DMS114 treated with DMSO at 0.1 percent for 48 hours (cell line): ENCODE results near the gene TUT7.
"Not testable (repeated sequence)": the region's sequence is repeated elsewhere in the genome, so short reads cannot be mapped to it uniquely, and the experiment has no call there.

Experiments used
- DNase-seq: peaks from one replicate; lab custom pipeline; 2025; ENCODE audit not compliant: unreplicated experiment; lab: John Stamatoyannopoulos, UW

Gene TUT7

DNA sequence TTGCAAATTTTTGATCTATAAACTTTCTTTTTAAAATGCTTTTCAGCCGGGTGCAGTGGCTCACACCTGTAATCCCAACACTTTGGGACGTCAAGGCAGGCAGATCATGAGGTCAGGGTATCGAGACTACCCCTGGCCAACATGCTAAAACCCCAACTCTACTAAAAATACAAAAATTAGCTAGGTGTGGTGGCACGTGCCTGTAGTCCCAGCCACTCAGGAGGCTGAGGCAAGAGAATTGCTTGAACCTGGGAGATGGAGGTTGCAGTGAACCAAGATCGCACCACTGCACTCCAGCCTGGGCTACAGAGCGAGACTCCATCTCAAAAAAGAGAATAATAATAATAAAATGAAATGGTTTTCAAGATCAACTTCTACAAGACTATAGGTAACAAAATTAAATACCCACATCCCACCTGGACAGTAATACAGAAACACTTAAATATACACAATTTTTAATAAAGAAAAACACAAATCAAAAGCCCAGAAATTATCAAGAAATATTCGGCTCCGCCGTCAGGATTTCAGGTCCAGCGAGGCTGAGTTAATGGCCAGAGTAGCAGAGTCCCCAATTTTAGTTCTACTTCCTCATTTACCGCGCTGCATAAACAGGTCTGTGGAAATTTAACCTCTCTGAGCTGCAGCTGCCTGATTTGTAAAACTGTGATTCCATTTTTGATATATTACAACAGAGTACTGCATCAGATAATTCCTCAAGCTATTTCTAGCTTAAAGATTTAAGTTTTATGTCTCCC is 4.0 kb downstream of the TUT7 start:
- no peak for DNase-seq

DNA sequence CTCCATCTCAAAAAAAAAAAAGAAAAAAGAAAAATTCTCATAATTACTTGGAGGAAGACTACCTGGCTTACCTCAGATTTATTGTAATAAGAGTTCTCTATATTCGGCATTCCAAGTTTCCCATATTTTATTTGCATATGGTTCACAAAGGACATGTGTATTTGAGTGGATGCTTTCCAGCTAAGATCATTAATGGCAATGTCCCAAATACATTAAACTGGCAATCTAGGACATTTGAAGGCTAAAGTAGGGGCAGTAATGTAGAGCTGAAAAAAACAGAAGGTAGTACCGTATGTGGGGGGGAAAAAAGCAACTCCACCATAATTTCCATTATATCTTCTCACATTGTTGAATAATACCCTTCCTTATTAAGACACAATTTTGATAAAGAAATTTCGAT is 4.9 kb downstream of the TUT7 start:
- no peak for DNase-seq

GRCh38 chr9:86347991-86348390 is 6.2 kb downstream of the TUT7 start:
- no peak for DNase-seq

- DNase-seq, result no peak
Measured at GRCh38 chr9:86344818-86345217, 9.4 kb downstream of the TUT7 start.

GRCh38 chr9:86342269-86342668 is 11.9 kb downstream of the TUT7 start:
- no peak for DNase-seq

DNA sequence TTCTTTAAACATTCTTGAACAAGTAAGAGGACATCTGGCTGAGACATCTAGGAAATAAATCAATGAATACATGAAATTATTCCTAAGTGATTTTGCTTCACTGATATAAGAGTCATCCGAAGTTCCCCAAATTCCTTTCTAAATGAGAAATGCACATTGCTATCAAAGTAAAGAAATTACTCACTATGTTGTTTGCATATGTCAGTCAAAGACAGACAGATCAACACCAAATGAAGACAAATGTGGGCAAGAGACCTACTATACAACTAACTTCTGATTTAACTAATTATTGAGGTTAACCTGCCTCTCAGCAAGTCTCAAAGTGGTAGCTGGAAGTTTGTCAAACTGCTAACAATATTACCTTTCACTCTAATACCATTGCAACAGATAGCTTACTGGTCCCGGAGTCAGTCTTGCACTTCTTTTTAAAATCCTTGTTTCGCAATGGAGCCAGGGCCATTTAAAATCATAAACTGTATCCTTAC is 13.2 kb downstream of the TUT7 start:
- DNase-seq, result no peak

- no peak for DNase-seq
Measured at GRCh38 chr9:86340356-86341006, 13.7 kb downstream of the TUT7 start.

DNA sequence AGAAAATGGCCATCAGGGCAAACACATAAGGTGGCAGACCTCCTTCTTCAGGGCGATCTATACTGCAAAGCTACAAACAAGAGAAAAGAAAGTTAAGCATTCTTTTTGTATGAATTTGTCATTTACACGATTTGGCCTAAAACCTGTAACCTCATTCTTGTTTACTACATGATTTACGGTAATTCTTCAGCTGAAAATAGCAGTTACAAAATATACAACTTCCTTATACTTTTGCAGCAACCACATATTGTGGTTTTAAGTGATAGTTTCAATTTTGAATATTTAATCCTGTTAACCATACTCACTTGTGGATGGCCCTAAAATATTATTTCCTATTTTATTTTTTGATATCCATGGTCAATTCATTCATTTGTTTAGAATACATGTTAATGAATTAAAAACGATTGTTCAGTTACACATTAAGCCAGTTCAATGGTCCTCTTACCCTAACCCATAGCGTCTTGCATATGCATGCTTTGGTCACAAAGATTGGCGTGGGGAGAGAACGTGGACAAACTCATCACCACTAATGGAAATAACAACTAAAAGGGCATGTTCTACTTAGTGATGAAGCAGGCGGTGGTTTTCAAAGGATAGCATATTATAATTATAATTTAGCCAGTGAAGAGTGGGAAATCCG is 16.6 kb downstream of the TUT7 start:
- no peak for DNase-seq

GRCh38 chr9:86336058-86336457 is 18.2 kb downstream of the TUT7 start:
- DNase-seq, result no peak

- DNase-seq, result no peak
Measured at GRCh38 chr9:86333651-86334050, 20.6 kb downstream of the TUT7 start.

- no peak for DNase-seq
Measured at GRCh38 chr9:86330186-86330585, 24.0 kb downstream of the TUT7 start.

- no peak for DNase-seq
Measured at GRCh38 chr9:86329649-86330048, 24.6 kb downstream of the TUT7 start.

- DNase-seq, result no peak
Measured at GRCh38 chr9:86328156-86328555, 26.1 kb downstream of the TUT7 start.

DNA sequence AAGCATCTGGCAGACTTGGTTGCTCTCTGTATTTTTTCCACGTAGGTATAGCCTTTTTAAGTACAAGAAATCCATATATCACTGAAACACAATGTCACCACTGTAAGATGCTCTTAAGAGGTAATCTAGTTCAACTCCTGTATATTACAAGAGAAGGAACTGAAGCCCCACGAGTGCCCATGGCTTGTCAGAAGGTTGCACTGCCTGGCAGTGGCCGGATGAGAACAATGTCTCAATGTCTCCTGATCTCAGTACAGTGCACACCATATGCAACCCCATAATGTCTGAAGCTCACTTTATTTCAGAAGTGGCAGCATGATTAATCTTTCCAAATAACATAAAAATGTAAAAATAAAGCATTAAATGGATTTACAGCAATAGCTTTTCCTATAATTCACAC is 27.7 kb downstream of the TUT7 start:
- DNase-seq, result no peak

DNA sequence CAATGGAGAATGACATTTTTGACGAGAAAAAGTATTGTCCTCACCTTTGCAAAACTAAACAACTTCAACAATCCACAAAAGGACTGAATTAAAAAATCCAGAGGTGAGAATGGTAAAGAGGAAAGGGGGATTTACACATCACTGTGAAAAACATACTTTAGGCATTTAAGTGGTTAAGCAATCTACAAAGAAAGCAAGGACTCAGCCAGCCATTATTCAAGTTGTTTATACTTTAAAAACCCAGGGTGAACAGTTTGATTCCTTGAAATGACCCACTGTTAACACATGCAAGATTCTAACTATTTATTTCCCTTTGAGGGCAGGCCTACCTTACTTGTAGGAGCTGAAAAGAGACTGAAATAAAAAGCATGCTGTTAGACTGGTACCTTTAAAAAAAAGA is 29.3 kb downstream of the TUT7 start:
- DNase-seq, result no peak

DNA sequence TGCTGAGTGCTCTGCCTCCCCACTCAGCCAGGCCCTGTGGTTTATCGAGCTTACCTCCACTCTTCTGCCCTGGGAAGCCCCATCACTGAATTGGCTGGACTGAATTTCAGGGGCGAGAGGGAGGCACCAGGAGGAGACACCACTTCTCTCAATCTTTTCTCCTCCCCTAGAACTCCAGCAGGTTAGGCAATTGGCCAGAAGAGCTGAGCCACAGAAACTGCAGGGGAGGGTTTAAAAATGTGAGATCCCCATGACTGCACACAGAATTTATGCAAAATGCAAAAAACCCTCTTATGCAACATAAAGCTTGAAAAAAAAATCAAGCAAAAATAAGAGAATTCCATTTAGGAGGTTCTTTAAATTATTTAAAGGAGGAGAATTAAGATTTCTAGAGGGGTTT is 29.9 kb downstream of the TUT7 start:
- no peak for DNase-seq

DNA sequence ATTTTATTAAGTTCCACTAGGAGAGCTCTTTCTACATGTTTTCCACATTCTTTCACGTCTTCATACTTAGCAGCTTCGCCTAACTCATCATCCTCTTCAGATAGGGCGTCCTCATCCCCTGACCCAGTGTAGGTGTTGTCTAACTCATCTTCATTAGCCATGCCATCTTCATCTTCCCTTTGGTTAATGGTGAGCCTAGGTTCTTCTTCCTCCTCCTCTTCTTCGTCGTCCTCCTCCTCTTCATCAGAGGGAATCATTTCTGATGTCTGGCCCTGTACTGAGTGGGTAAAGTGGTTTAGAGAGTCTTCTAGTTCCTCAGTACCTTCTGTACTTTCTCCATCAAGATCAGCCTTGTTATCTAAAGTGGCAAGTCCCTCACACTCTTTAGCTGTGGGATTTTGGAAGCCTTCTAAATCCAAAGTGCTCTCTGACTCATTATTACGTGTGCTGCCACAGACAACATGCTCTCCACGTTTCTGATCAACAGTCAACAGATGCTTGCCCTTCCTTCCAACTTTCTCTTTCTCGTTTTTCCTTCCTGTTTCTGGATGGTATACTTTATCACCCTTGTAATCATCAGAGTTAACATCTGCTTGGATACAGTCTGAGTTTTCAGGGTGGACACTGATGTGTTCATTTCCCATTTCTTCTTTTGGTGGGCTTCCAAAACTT is 31.1 kb downstream of the TUT7 start:
- no peak for DNase-seq

GRCh38 chr9:86321373-86321772 is 32.8 kb downstream of the TUT7 start:
- no peak for DNase-seq

GRCh38 chr9:86318187-86318586 is 36.0 kb downstream of the TUT7 start:
- no peak for DNase-seq

DNA sequence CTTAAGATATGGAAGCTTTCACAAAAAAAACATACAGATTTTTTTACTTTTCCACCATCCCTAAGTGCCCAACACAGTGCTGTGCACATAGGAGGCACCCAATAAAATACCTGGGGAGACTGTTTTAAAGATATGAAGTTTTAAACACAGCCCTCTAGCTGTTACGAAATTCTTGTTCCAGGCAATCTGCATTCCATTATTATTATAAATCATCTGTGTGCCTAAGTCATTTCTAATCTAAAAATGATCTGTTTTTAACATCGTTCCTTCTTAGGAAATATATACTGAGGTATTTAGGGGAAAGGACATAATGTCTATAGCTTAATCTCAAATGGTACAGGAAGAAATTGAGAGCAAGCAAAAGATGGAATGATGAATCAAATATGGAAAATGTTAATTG is 39.1 kb downstream of the TUT7 start:
- no peak for DNase-seq

GRCh38 chr9:86312959-86313358 is 41.3 kb downstream of the TUT7 start:
- not testable (repeated sequence) for DNase-seq

- no peak for DNase-seq
Measured at GRCh38 chr9:86308687-86309086, 45.5 kb downstream of the TUT7 start.
